Astrocyte of the cerebellum (primary cell): Measurements from ENCODE around the gene ESPN.

Experiments used
- DNase-seq: peaks from one replicate; pipeline ENCODE4 v3.0.0-alpha.2; 2011; ENCODE audit warnings: low read depth
- H3K4me3 ChIP-seq: 2 replicates; pipeline ENCODE4 v1.5.1; 2011; ENCODE audit warnings: mild to moderate bottlenecking, low read depth, low read length, moderate library complexity
- CTCF ChIP-seq: IDR thresholded peaks from 2 replicates; pipeline ENCODE4 v1.5.1; 2012; ENCODE audit warnings: low read length, low read depth, moderate library complexity, mild to moderate bottlenecking; ENCODE audit errors: missing control alignments
- in situ Hi-C: cut with HindIII; loops from 2 replicates; pipeline ENCODE4 v1.10.0; 2017; ENCODE audit warnings: low sequenced_read_pairs

The ESPN gene

GRCh38 chr1:6396998-6397397 is 27.6 kb upstream of the ESPN start:
- in situ Hi-C loops: no loop called here
- DNase-seq: no peak
- H3K4me3 ChIP-seq: no peak overlapping the region
- peak; percentile 12 for TF ChIP-seq CTCF

GRCh38 chr1:6397844-6398441 is 26.6 kb upstream of the ESPN start:
- TF ChIP-seq CTCF: no peak
- DNase-seq: no peak
- H3K4me3 ChIP-seq: no peak overlapping the region
- in situ Hi-C loops: no loop called here

DNA sequence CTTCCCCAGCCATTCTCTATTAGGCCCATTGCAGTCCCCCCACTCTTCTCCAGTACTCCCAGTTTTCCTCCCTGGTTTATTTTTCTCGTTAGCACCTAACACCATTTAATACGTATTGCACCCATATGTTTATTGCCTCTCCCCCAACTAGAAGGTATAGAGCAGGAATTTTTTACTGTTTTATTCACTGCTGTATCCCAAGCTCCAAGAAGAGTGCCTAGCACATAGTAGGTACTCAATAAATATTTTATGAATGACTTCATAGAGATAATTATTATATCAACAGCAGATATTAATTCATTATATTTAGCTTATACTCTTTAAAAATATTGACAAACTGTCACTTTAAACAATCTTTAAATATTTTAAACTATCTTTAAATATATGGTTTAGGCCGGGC is 25.3 kb upstream of the ESPN start:
- in situ Hi-C loops: no loop called here
- H3K4me3 ChIP-seq: no peak overlapping the region
- no peak for TF ChIP-seq CTCF
- no peak for DNase-seq

GRCh38 chr1:6401673-6402072 is 22.9 kb upstream of the ESPN start:
- in situ Hi-C loops: no loop called here
- DNase-seq: no peak
- no peak overlapping the region for H3K4me3 ChIP-seq
- TF ChIP-seq CTCF: no peak

GRCh38 chr1:6408023-6408422 is 16.6 kb upstream of the ESPN start:
- DNase-seq: no peak
- no peak overlapping the region for H3K4me3 ChIP-seq
- TF ChIP-seq CTCF: no peak
- in situ Hi-C loops: no loop called here

GRCh38 chr1:6409053-6409452 is 15.5 kb upstream of the ESPN start:
- H3K4me3 ChIP-seq: no peak overlapping the region
- no peak for TF ChIP-seq CTCF
- in situ Hi-C loops: no loop called here
- no peak for DNase-seq

DNA sequence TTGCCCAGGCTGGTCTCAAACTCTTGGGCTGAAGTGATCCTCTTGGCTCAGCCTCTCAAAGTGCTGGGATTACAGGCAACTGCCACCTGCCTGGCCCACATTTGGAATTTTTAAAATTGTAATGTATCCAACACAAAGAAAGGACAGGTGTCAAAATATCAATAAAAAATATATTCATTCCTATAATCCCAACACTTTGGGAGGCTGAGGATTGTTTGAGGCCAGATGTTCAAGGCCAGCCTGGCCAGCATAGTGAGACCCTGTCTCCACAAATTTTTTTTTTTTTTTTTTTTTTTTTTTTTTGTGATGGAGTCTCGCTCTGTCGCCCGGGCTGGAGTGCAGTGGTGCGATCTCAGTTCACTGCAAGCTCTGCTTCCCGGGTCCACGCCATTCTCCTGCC is 14.8 kb upstream of the ESPN start:
- no peak for DNase-seq
- no peak overlapping the region for H3K4me3 ChIP-seq
- in situ Hi-C loops: no loop called here
- no peak for TF ChIP-seq CTCF
